Natural killer cell (primary cell): ENCODE results near the gene LMOD1. TPM values are rescaled to one million over a fixed set of nuclear protein-coding genes. Genes with fewer than 3 reads are reported as not detected.
A peak's percentile ranks its signal among the peaks of the same experiment; 100 is the strongest.

Source experiments
- ATAC-seq, 3 donors: fragments of 150-1000 bp in 2 of 3; fragments of 200-7000 bp in 1 of 3; cut with Tn5 transposase; 1 replicate in 1 of 3; 2 replicates in 2 of 3; pipeline ENCODE4 v1.10.0; 2021; ENCODE audit warnings: mild to moderate bottlenecking in 2 of 3, moderate library complexity in 2 of 3
- DNase-seq, 2 donors: peaks; one replicate each; pipeline versions ENCODE4 v3.0.0 to v3.0.0-alpha.2; 2013 to 2021; ENCODE audit warnings: mixed read lengths in 1 of 2
- H3K27ac ChIP-seq: one replicate; pipeline ENCODE4 v1.5.1; 2013; ENCODE audit warnings: mild to moderate bottlenecking, low read length
- H3K27me3 ChIP-seq: one replicate; pipeline ENCODE4 v1.6.1; 2013; ENCODE audit warnings: low read length; ENCODE audit not compliant: control insufficient read depth, insufficient read depth
- H3K36me3 ChIP-seq: one replicate; pipeline ENCODE4 v1.6.1; 2013; ENCODE audit warnings: low read length; ENCODE audit not compliant: control insufficient read depth, insufficient read depth
- H3K4me1 ChIP-seq: one replicate; pipeline ENCODE4 v1.6.1; 2013; ENCODE audit warnings: low read length; ENCODE audit not compliant: control insufficient read depth, insufficient read depth
- H3K4me3 ChIP-seq: one replicate; pipeline ENCODE4 v1.5.1; 2013; ENCODE audit warnings: low read length
- H3K9me3 ChIP-seq: one replicate; pipeline ENCODE4 v1.6.1; 2013; ENCODE audit warnings: low read length; ENCODE audit not compliant: control insufficient read depth, insufficient read depth
- H3K27ac Mint-ChIP-seq, 2 donors: one replicate each; pipeline ENCODE4 v1.8.0; 2022; ENCODE audit warnings: mild to moderate bottlenecking in 2 of 2, mixed read lengths in 2 of 2, moderate library complexity in 1 of 2
- H3K27me3 Mint-ChIP-seq, 2 donors: one replicate each; pipeline ENCODE4 v1.8.0; 2022; ENCODE audit warnings: low read depth in 2 of 2, mixed read lengths in 2 of 2
- H3K36me3 Mint-ChIP-seq: one replicate; pipeline ENCODE4 v1.8.0; 2022; ENCODE audit warnings: mixed read lengths
- H3K4me1 Mint-ChIP-seq, 2 donors: one replicate each; pipeline ENCODE4 v1.8.0; 2022; ENCODE audit warnings: mixed read lengths in 2 of 2
- H3K4me3 Mint-ChIP-seq: one replicate; pipeline ENCODE4 v1.8.0; 2022; ENCODE audit warnings: mild to moderate bottlenecking, moderate library complexity, mixed read lengths
- H3K9me3 Mint-ChIP-seq, 2 donors: one replicate each; pipeline ENCODE4 v1.8.0; 2022; ENCODE audit warnings: mixed read lengths in 2 of 2
- WGBS: methylation state at CpG from one replicate; pipeline ENCODE4 v1.1.7; 2013; ENCODE audit warnings: missing lambda C conversion rate; ENCODE audit not compliant: insufficient coverage; 5-methylcytosine and 5-hydroxymethylcytosine counted together
- intact Hi-C: fragments of 100-400 bp; cut with micrococcal nuclease; formaldehyde crosslinking; loops from one replicate; pipeline ENCODE4 v1.14.2; 2022
- total RNA-seq, 4 donors: library from RNA; stranded (reverse); fragments of 120-200 nt in 1 of 4; gene quantifications; one replicate each; pipeline versions ENCODE4 v1.2.3 to v1.2.4, GENCODE V29; 2013 to 2022
- TF ChIP-seq, protein P1 (sequence below): fragments of 200-600 bp; IDR thresholded peaks from one replicate; pipeline ENCODE4 v1.8.0; 2022; ENCODE audit warnings: antibody characterized with exemption

Gene LMOD1
- total RNA-seq, 3 donors from 2014 or later (not counting 1 experiment from before 2014, with no cell fraction given), result not detected

DNA sequence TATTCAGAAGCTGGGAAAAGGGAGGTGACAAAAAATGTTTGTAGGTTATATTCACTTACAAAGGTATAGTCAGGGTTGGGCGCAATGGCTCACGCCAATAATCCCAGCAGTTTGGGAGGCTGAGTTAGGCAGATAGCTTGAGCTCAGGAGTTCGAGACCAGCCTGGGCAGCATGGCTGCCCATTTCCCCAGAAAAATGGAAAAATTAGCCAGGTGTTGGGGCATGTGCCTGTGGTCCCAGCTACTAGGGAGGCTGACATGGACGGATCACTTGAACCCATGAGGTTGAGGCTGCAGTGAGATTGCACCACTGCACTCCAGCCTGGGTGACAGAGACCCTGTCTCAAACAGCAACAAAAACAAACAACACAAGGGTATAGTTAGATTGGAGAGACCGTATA is 12.0 kb upstream of the LMOD1 start:
- H3K27ac Mint-ChIP-seq, result no peak overlapping the region
- Histone ChIP-seq H3K27me3 (no peaks in the 10 kb centered on the region), H3K4me1 (peaks cover 14% of the 10 kb centered on the region), H3K9me3 (no peaks in the 10 kb centered on the region), H3K4me3 (no peak overlapping the region), H3K27ac (no peak overlapping the region), H3K36me3 (peaks cover 27% of the 10 kb centered on the region)
- peaks cover 14 to 22% of the 10 kb centered on the region in 2 donors for H3K4me1 Mint-ChIP-seq
- ATAC-seq, result no peak
- intact Hi-C loops, result loop anchor here (5.0 to 10.0 kb wide), 3 partner anchors 131 to 856 kb away; partner anchors contain the start of genes IPO9, PCAT6, PPP1R12B and UBE2T
- DNase-seq, result no peak
- 91% methylated on average over 4 of the region's 5 CpGs for WGBS
- no peaks in the 10 kb centered on the region for H3K27me3 Mint-ChIP-seq
- no peaks in the 10 kb centered on the region for H3K36me3 Mint-ChIP-seq
- TF ChIP-seq, protein P1, sequence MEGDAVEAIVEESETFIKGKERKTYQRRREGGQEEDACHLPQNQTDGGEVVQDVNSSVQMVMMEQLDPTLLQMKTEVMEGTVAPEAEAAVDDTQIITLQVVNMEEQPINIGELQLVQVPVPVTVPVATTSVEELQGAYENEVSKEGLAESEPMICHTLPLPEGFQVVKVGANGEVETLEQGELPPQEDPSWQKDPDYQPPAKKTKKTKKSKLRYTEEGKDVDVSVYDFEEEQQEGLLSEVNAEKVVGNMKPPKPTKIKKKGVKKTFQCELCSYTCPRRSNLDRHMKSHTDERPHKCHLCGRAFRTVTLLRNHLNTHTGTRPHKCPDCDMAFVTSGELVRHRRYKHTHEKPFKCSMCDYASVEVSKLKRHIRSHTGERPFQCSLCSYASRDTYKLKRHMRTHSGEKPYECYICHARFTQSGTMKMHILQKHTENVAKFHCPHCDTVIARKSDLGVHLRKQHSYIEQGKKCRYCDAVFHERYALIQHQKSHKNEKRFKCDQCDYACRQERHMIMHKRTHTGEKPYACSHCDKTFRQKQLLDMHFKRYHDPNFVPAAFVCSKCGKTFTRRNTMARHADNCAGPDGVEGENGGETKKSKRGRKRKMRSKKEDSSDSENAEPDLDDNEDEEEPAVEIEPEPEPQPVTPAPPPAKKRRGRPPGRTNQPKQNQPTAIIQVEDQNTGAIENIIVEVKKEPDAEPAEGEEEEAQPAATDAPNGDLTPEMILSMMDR, result no peak
- H3K4me3 Mint-ChIP-seq, result no peak overlapping the region
- no peaks in the 10 kb centered on the region for H3K9me3 Mint-ChIP-seq

DNA sequence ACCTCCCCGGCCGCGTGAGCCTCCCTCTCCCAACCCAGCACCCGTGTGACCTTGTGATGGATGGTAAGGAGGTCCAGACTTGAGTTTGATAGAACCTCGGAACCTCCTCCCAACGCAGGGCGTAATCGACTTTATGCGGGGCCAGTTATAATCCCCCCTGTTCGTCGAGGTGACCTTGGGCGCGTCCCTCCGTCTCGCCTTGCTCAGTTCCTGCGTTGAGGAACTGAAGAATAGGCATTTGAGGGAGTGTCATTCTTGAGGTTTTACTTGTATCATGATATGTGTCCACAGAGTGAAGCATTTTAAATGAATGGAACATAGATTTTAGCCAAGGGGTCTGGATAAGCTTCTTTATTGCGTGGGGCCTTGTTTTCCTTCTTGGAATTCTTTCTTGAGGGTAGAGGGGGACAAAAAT is 9.4 kb upstream of the LMOD1 start:
- peak; percentile 41 to 48 (median 41) for ATAC-seq
- intact Hi-C loops, result loop anchor here (5.0 to 10.0 kb wide), 3 partner anchors 128 to 859 kb away; partner anchors contain the start of genes IPO9, PCAT6, PPP1R12B and UBE2T

DNA sequence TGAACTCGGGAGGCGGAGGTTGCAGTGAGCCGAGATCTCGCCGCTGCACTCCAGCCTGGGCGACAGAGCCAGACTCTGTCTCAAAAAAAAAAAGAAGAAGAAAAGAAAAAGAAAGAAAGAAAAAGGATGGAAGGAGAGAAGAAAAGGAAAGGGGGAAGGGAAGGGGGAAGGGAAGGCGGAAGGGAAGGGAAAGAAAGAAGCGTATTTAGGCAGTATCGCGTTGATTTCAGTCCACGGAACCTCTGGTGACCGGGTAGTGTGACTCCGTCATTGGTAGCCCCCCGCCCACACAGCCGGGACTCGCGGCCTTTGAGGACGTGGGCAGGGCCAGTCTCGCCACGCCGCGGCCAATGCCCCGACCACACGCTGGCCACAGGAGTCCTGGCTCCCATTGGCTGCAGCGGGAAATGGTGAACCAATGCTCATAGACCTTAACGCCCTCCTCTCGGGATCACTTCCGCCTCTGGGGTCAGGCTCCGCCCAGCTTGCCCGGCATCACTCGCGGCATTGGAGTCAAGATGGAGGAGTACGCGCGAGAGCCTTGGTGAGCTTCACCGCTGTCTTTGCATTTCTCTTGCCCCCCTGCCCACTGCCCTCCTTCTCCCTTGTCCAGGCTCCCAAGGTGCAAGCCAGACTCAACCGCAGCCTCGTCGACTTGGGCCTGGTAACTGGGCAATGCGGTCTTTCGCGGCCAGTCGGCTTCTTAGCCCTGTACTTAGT is 8.8 kb upstream of the LMOD1 start, which contains the start of gene TIMM17A:
Gene TIMM17A (plus strand): TSS at position 495 of the 720 bp plus-strand sequence. CDS start 24 bp downstream, at position 519.
- peak; percentile 93 to 96 for DNase-seq
- H3K4me3 ChIP-seq, result peak within 1 kb of the TSS; percentile 96
- WGBS, result under 1% methylated on average over 43 of the region's 43 CpGs
- Mint-ChIP-seq H3K36me3 (no peaks in the 10 kb centered on the region), H3K27me3 (peaks cover 0 to 3% of the 10 kb centered on the region in 2 donors), H3K9me3 (no peaks in the 10 kb centered on the region), H3K4me3 (peak within 1 kb of the TSS; percentile 85), H3K4me1 (peaks cover 14 to 22% of the 10 kb centered on the region in 2 donors), H3K27ac (peak within 1 kb of the TSS; percentile 89 to 93)
- ATAC-seq, result peak; percentile 97 to 99 (median 98)
- H3K4me1 ChIP-seq, result peaks cover 14% of the 10 kb centered on the region
- TF ChIP-seq, protein P1, result no peak
- intact Hi-C loops, result loop anchor here (5.0 to 10.0 kb wide), 3 partner anchors 128 to 860 kb away; partner anchors contain the start of genes IPO9, PCAT6, PPP1R12B and UBE2T
- H3K27ac ChIP-seq, result peak within 1 kb of the TSS; percentile 90
- no peaks in the 10 kb centered on the region for H3K9me3 ChIP-seq
- no peaks in the 10 kb centered on the region for H3K27me3 ChIP-seq
- peaks cover 14% of the 10 kb centered on the region for H3K36me3 ChIP-seq

More for the DNA sequence above, 9.4 kb upstream of the LMOD1 start:
- no peaks in the 10 kb centered on the region for H3K36me3 Mint-ChIP-seq
- peaks cover 14% of the 10 kb centered on the region for H3K4me1 ChIP-seq
- no peaks in the 10 kb centered on the region for H3K9me3 Mint-ChIP-seq
- no peaks in the 10 kb centered on the region for H3K27me3 ChIP-seq
- H3K27ac ChIP-seq, result peak overlapping the region; percentile 90
- WGBS, result 0% methylated on average over 13 of the region's 17 CpGs
- no peak for DNase-seq
- TF ChIP-seq, protein P1, result no peak
- no peaks in the 10 kb centered on the region for H3K27me3 Mint-ChIP-seq
- no peaks in the 10 kb centered on the region for H3K9me3 ChIP-seq
- H3K4me3 ChIP-seq, result peak overlapping the region; percentile 96
- H3K4me1 Mint-ChIP-seq, result peaks cover 14 to 22% of the 10 kb centered on the region in 2 donors
- peak overlapping the region; percentile 89 to 93 for H3K27ac Mint-ChIP-seq
- peaks cover 14% of the 10 kb centered on the region for H3K36me3 ChIP-seq
- H3K4me3 Mint-ChIP-seq, result peak overlapping the region; percentile 85
